HG03196 (cell line): ENCODE results near the gene CENPC.
"Not testable (repeated sequence)": the region's sequence is repeated elsewhere in the genome, so short reads cannot be mapped to it uniquely, and the experiment has no call there.

ENCODE experiments used
- ATAC-seq: cut with Tn5 transposase; IDR thresholded peaks from one replicate; pipeline ENCODE4 v1.9.1; 2021; ENCODE audit not compliant: unreplicated experiment

CENPC gene

DNA sequence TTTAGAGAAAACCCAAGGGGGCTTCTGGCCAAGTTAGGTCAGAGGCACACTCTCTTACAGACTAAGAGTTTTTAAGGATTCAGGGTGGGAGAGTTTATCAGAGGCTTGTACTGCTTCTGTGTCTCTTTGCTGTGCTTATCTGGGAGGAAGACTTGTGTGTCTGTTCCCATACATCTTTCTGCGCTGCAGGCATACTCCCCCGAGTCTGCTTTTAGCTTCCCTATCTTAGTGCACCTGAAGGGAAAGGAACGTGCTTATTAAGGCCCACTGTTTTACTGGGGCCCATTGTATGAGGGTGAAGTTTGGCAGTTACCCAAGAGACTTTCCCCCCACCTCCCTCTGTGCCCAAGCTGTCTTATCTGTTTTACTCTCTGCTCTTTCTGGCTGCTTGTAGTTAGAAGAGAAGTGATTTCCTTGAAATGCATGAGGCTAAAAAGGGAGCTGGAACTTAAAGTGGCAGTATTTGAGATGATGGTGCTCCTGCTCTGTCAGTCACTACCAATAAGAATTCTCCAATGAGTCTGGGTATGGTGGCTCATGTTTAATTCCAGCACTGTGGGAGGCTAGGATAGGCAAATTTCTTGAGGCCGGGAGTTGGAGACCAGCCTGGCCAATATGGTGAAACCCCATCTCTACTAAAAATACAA, 7.0 kb upstream of the CENPC start:
- not testable (repeated sequence) for ATAC-seq

- no peak for ATAC-seq
Measured at GRCh38 chr4:67550857-67551256, 5.6 kb upstream of the CENPC start.

- no peak for ATAC-seq
Measured at GRCh38 chr4:67550451-67550850, 5.1 kb upstream of the CENPC start.

DNA sequence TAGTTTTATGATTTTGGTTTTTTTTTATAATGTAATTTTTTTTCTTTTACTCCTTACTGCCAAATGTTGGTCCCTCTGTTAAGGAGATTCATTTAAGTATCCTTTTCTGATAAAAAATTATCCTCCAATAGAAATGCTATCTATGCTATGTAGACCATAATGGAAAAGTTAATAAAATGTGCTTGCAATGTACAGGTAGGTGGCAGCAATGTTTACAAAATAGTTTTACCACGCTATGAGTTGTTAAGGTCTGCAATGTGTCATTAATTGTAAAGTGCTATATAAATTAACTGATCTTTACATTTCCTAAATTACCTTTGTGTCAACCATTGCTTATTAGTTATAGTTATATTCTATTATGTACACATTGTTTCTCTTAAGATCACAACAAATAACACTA, 3.8 kb upstream of the CENPC start:
- peak; percentile 30 for ATAC-seq

- no peak for ATAC-seq
Measured at GRCh38 chr4:67546971-67547370, 1.7 kb upstream of the CENPC start.

DNA sequence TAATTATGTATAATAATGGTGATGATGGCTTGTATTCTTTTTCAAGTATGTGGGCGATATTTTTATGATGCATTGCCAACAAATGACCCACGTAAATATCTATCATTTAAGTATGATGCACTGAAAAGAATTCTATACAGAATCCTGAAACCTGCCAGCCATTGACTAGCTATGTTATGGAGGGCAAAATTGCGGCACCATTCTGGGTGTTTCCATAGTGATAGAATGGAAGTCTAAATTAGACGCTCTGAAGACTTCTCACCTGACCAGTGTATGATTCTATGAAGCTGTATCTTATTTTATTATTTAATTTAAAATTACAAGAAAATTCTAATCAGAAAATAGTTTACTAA, 677 bp upstream of the CENPC start:
- no peak for ATAC-seq

GRCh38 chr4:67542076-67542475, 3.2 kb downstream of the CENPC start:
- ATAC-seq, result no peak

GRCh38 chr4:67539830-67540229, 5.5 kb downstream of the CENPC start:
- ATAC-seq, result no peak

DNA sequence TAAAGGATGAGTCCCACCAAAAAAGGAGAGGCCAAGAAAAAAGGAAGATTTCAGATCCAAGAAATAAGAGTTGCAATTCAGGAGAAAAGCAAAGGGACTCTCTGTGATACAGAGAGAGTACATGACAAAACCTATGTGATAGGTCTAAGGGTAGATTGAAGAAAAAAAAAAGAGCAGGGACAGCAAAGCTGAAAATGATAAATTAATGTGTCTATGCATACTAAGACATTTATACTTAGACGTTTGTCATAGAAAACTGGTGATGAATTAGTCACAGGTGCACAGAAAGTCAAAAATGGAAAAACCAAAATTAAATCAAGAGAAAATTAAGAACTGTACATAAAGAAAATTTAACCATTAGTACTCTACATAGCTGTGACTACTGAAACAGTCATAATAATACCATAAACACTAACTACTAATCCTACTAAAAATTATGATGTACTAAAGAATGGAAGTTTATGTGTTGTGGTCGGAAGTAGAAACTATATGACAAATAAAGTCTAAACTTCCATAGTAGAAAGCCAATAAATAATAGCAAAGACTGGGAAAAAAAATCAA, 9.9 kb downstream of the CENPC start:
- ATAC-seq, result no peak

GRCh38 chr4:67533112-67533511, 12.2 kb downstream of the CENPC start:
- no peak for ATAC-seq

DNA sequence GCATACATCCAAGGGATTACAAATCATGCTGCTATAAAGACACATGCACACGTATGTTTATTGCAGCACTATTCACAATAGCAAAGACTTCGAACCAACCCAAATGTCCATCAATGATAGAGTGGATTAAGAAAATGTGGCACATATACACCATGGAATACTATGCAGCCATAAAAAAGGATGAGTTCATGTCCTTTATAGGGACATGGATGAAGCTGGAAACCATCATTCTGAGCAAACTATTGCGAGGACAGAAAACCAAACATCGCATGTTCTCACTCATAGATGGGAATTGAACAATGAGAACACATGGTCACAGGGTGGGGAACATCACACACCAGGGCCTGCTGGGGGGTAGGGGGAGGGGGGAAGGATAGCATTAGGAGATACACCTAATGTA, 12.9 kb downstream of the CENPC start:
- not testable (repeated sequence) for ATAC-seq

DNA sequence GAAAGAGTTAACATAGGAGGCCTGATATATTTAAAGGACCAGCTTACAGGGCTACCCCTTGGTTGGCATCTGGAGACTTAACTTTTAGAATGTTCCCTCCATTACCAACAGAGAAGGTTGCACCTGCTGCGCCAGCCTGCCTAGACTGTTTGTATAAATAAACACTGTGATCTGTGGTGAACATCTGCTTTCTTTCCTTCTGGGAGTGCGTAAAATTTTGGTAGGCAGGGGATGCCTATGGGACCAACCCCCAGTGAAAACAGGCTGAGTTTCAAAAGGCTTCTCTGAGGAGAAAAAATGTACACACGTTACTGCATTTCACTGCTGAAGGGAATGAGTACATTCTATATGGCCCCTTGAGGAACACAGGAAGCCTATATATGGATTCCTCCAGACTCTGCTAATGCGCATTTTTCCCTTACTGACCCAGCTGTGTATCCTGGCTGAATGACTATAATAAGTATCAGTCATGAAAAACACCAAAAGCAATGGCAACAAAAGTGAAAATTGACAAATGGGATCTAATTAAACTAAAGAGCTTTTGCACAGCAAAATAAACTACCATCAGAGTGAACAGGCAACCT, 13.8 kb downstream of the CENPC start:
- ATAC-seq, result no peak

DNA sequence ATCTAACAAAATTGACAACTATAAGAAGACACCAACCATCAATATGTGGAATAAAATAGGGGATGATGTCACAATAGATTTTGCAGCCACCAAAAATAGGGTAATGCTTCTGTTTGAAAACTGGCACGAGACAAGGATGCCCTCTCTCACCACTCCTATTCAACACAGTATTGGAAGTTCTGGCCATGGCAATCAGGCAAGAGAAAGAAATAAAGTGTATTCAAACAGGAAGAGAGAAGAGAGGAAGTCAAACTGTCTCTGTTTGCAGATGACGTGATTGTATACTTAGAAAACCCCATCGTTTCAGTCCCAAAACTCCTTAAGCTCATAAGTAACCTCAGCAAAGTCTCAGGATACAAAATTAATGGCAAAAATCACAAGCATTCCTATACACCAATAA, 21.2 kb downstream of the CENPC start:
- ATAC-seq, result not testable (repeated sequence)

GRCh38 chr4:67522851-67523671, 22.2 kb downstream of the CENPC start:
- no peak for ATAC-seq

DNA sequence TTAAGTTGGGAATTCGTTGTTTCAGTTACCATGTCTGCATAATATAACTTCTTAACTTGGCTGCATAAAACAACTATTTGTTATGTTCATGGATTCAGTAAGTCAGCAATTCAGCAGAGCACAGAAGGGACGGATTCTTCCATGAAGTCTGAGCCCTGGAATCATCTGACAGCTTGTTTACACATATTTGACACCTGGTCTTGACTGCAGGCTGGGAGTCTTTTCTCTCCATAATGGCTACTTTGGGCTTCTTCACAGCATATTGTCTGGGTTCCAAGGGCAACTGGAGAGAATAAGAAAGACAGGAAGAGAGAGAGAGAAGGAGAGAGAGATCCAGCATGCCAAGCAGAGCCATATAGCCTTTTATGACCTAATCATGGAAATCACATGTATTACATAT, 23.1 kb downstream of the CENPC start:
- no peak for ATAC-seq

DNA sequence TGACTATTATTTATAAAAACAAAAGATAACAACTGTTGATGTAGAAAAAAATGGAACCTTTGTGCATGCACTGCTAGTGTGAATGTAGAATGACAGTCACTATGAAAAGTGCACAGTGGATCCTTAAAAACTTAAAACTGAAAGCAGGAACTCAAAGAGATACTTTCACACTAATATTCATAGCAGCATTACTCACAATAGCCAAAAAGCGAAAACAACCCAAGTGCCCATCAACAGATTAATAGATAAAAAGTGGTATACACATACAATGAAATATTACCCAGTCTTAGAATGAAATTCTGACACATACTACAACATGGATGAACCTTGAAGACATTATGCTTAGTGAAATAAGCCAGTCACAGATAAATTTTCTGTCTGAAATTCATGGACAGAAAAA, 23.8 kb downstream of the CENPC start:
- peak; percentile 70 for ATAC-seq

DNA sequence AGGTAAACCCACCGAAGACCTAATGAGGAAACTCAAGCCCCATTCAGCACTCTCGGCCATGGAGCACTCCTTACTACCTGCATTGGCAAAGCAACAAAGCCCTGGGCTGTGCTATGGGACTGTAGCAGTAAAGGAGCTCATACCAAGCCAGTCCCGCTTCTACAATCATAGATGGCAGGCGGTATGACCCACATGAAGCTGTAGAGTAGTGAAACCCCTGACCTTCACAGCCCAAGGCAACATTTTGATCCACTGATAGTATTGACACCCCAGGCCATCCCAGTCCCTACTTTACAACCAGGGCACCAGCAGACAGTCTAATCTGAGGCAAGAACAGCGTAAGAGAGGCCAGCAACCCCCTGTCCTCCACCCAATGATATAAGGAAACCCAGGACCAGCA, 25.2 kb downstream of the CENPC start:
- ATAC-seq, result no peak

- ATAC-seq, result no peak
Measured at GRCh38 chr4:67512501-67512900, 32.8 kb downstream of the CENPC start.

GRCh38 chr4:67500373-67500772, 44.9 kb downstream of the CENPC start:
- ATAC-seq, result no peak

DNA sequence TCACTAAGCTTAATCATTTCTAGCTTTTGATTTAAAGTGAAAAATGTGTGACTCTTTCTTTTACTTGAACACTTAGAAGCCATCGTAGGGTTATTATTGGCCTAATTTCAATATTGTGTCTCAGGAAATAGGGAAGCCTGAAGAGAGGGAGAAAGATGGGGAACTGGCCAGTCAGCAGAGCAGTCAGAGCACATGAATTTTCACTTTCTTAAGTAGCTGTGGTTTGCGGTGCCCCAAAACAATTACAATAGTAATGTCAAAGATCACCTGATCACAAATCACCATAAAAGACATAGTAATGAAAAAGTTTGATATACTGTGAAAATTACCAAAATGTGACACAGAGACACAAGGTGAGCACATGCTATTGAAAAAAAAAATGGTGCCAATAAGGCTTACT, 45.5 kb downstream of the CENPC start:
- no peak for ATAC-seq

GRCh38 chr4:67483868-67484602, 61.3 kb downstream of the CENPC start:
- no peak for ATAC-seq
